HG03103 (cell line): ENCODE data around the gene TMPRSS2.

Experiments
- ATAC-seq: cut with Tn5 transposase; IDR thresholded peaks from one replicate; pipeline ENCODE4 v1.9.1; 2021; ENCODE audit warnings: low read depth; ENCODE audit not compliant: unreplicated experiment

The TMPRSS2 gene

GRCh38 chr21:41453198-41453597 is 54.8 kb downstream of the TMPRSS2 start:
- no peak for ATAC-seq

- no peak for ATAC-seq
These were observed 55.9 kb downstream of the TMPRSS2 start for GRCh38 chr21:41451753-41452676.

GRCh38 chr21:41449613-41450012 is 58.3 kb downstream of the TMPRSS2 start:
- ATAC-seq, result no peak

- ATAC-seq, result no peak
These were observed 60.6 kb downstream of the TMPRSS2 start for GRCh38 chr21:41447356-41447755.

- no peak for ATAC-seq
These were observed 61.4 kb downstream of the TMPRSS2 start for GRCh38 chr21:41446586-41446985.

GRCh38 chr21:41445465-41445862 is 62.5 kb downstream of the TMPRSS2 start:
- no peak for ATAC-seq

GRCh38 chr21:41444703-41445464 is 63.1 kb downstream of the TMPRSS2 start:
- no peak for ATAC-seq

GRCh38 chr21:41443562-41443961 is 64.4 kb downstream of the TMPRSS2 start:
- no peak for ATAC-seq

GRCh38 chr21:41442481-41443186 is 65.3 kb downstream of the TMPRSS2 start:
- ATAC-seq, result no peak

GRCh38 chr21:41441546-41441945 is 66.4 kb downstream of the TMPRSS2 start:
- no peak for ATAC-seq

- no peak for ATAC-seq
These were observed 68.7 kb downstream of the TMPRSS2 start for GRCh38 chr21:41439248-41439647.

- ATAC-seq, result no peak
These were observed 69.4 kb downstream of the TMPRSS2 start for GRCh38 chr21:41438425-41439113.

GRCh38 chr21:41437729-41438128 is 70.2 kb downstream of the TMPRSS2 start:
- no peak for ATAC-seq

- no peak for ATAC-seq
These were observed 72.3 kb downstream of the TMPRSS2 start for GRCh38 chr21:41435706-41436105.

GRCh38 chr21:41433566-41433965 is 74.4 kb downstream of the TMPRSS2 start:
- no peak for ATAC-seq

GRCh38 chr21:41432562-41433460 is 75.1 kb downstream of the TMPRSS2 start:
- no peak for ATAC-seq

GRCh38 chr21:41431788-41432548 is 76.0 kb downstream of the TMPRSS2 start:
- peak; percentile 80 for ATAC-seq

- no peak for ATAC-seq
These were observed 78.0 kb downstream of the TMPRSS2 start for GRCh38 chr21:41429925-41430491.
